ENCODE measurements around the gene RAP1A.
A peak's percentile ranks its signal among the peaks of the same experiment; 100 is the strongest.

The RAP1A gene

DNA sequence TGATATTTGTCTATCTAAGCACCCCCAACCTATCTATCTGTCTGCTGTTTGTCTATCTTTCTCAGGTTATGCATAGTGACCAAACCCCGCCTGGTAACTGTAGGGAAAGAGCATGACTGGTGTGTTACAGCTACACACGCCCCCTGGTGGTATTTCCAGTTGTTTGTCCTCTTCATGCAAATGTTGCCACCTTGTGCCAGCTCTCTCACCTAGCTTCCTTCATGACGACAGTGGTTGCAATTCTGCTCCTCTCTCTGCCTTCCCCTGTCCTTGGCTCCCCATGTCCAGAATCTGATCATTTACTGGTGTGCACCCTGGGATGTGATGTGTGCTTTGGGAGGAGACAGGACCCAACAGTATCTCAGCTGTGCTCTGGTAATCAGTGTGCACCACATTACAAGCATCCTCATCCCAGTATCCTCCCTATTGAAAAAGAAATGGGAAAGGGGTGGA lies 127.7 kb downstream of the RAP1A start:
- Histone ChIP-seq H3K4me1 (ENCODE audit: control insufficient read depth in 5 of 5, insufficient read depth in 5 of 5, low read length in 5 of 5) (peaks cover 0 to 7% (median 1%) of the 10 kb centered on the region in 5 donors), H3K9ac (ENCODE audit: low read length in 5 of 5) (no peak overlapping the region), H3K36me3 (ENCODE audit: control insufficient read depth in 5 of 5, insufficient read depth in 5 of 5, low read length in 5 of 5) (no peaks in the 10 kb centered on the region), H3K9me3 (ENCODE audit: control insufficient read depth in 5 of 5, low read length in 5 of 5) (no peaks in the 10 kb centered on the region), H3K27ac (ENCODE audit: low read depth, low read length) (no peak overlapping the region), H3K4me3 (ENCODE audit: low read depth in 1 of 5, low read length in 5 of 5) (no peak overlapping the region), H3K27me3 (ENCODE audit: control insufficient read depth in 5 of 5, insufficient read depth in 4 of 5, low read length in 5 of 5) (peaks cover 0 to 3% (median 0%) of the 10 kb centered on the region in 5 donors)

DNA sequence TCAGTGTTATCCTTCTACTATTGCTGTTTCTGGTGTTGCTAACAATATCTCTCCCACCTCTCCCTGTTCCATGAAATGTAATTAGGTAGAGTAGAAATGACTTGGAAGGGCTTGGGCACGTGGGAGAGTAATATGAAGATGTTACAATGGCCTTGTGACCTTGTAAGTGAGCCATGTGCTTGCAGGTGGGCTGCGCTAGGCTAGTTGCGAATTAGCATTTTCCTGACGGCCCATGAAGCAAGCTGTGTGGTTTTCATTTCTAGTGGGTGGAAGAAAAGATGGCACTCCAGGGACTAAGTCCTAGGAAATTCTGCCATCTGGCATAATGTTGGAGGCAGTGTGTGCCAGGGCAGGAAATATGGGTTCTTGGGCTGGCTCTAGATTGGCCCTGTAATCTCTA lies 128.4 kb downstream of the RAP1A start:
- H3K9ac ChIP-seq (ENCODE audit: low read length in 5 of 5), result no peak overlapping the region
- no peaks in the 10 kb centered on the region for H3K36me3 ChIP-seq (ENCODE audit: control insufficient read depth in 5 of 5, insufficient read depth in 5 of 5, low read length in 5 of 5)
- H3K27ac ChIP-seq (ENCODE audit: low read depth, low read length), result no peak overlapping the region
- H3K4me3 ChIP-seq (ENCODE audit: low read depth in 1 of 5, low read length in 5 of 5), result no peak overlapping the region
- no peaks in the 10 kb centered on the region for H3K9me3 ChIP-seq (ENCODE audit: control insufficient read depth in 5 of 5, low read length in 5 of 5)
- peaks cover 0 to 3% (median 0%) of the 10 kb centered on the region in 5 donors for H3K27me3 ChIP-seq (ENCODE audit: control insufficient read depth in 5 of 5, insufficient read depth in 4 of 5, low read length in 5 of 5)
- peaks cover 0 to 7% (median 1%) of the 10 kb centered on the region in 5 donors for H3K4me1 ChIP-seq (ENCODE audit: control insufficient read depth in 5 of 5, insufficient read depth in 5 of 5, low read length in 5 of 5)

DNA sequence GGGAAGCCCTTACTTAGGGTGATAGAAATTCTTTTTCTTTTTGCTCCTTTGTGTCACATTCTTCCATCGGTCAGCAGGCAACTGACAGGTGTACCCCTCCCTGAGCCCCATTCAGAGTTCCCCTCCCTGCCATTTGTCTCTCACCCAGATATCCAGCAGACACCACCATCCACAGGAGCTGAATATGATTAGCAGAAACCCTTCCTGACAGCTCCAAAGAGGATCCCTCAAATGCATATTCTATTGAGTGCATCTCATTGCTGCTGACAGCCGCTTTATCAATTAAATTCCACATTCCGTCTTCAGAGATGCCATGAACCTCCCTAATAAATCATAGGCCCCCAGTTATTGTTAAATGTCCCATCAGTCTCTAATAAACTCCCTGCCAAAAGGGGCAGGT lies 130.0 kb downstream of the RAP1A start:
- Histone ChIP-seq H3K4me3 (ENCODE audit: low read depth in 1 of 5, low read length in 5 of 5) (no peak overlapping the region), H3K27ac (ENCODE audit: low read depth, low read length) (no peak overlapping the region), H3K9me3 (ENCODE audit: control insufficient read depth in 5 of 5, low read length in 5 of 5) (no peaks in the 10 kb centered on the region), H3K36me3 (ENCODE audit: control insufficient read depth in 5 of 5, insufficient read depth in 5 of 5, low read length in 5 of 5) (no peaks in the 10 kb centered on the region), H3K9ac (ENCODE audit: low read length in 5 of 5) (no peak overlapping the region), H3K4me1 (ENCODE audit: control insufficient read depth in 5 of 5, insufficient read depth in 5 of 5, low read length in 5 of 5) (peaks cover 0 to 10% (median 2%) of the 10 kb centered on the region in 5 donors), H3K27me3 (ENCODE audit: control insufficient read depth in 5 of 5, insufficient read depth in 4 of 5, low read length in 5 of 5) (no peaks in the 10 kb centered on the region)

DNA sequence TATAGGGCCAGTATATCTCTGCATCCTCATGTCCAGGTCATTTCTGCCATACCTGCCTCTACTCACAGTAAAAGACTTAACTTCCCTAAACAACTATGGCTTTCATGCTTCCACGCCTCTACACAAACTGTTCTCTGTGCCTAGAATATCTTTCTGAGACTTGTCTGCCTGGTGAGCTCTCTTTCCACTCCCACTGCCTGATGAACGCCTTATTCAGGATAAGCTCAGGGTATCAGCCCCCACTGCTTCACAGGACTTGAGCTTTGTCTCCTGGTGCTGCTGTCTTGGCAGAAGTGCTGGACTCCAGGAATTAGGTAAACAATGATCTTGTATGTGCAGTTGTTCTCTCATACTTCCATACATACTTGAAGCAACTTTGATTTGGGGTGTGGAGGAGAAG lies 131.3 kb downstream of the RAP1A start:
- Histone ChIP-seq H3K4me1 (ENCODE audit: control insufficient read depth in 5 of 5, insufficient read depth in 5 of 5, low read length in 5 of 5) (peaks cover 0 to 17% (median 9%) of the 10 kb centered on the region in 5 donors), H3K9ac (ENCODE audit: low read length in 5 of 5) (no peak overlapping the region), H3K36me3 (ENCODE audit: control insufficient read depth in 5 of 5, insufficient read depth in 5 of 5, low read length in 5 of 5) (no peaks in the 10 kb centered on the region), H3K27me3 (ENCODE audit: control insufficient read depth in 5 of 5, insufficient read depth in 4 of 5, low read length in 5 of 5) (no peaks in the 10 kb centered on the region), H3K9me3 (ENCODE audit: control insufficient read depth in 5 of 5, low read length in 5 of 5) (no peaks in the 10 kb centered on the region), H3K27ac (ENCODE audit: low read depth, low read length) (no peak overlapping the region), H3K4me3 (ENCODE audit: low read depth in 1 of 5, low read length in 5 of 5) (no peak overlapping the region)

DNA sequence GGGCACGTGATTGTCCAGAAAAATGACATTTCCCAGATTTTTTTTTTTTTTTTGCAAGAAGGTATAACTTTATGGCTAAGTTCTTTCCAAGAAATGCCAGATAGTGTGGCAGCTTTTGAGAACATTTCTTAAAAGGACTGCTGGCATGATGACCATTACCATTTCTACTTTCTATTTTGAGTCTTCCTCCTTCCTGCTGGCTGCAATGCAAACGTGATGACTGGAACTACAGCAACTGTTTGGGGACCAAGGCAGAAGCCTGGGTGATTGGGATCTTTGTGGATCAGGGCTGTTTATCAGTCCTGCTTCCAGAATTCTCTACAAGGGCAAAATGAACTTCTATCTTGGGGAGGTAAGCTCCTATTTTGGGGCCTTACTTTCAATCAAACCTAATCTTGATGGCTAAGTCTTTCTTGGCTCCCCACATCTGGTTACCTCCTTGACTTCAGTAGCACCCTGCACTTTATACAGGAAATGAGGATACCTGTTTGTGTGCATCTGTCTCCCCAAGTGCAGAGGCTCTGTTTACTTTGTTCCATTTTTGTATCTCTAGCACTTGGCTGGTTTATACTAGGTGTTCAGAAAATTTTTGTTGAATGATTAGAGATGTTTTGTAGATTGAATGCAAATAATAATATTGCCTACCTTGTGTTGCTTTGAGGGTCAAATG lies 132.5 kb downstream of the RAP1A start:
- Histone ChIP-seq H3K4me1 (ENCODE audit: control insufficient read depth in 5 of 5, insufficient read depth in 5 of 5, low read length in 5 of 5) (peaks cover 0 to 25% (median 17%) of the 10 kb centered on the region in 5 donors), H3K9ac (ENCODE audit: low read length in 5 of 5) (no peak overlapping the region), H3K4me3 (ENCODE audit: low read depth in 1 of 5, low read length in 5 of 5) (no peak overlapping the region), H3K9me3 (ENCODE audit: control insufficient read depth in 5 of 5, low read length in 5 of 5) (no peaks in the 10 kb centered on the region), H3K27me3 (ENCODE audit: control insufficient read depth in 5 of 5, insufficient read depth in 4 of 5, low read length in 5 of 5) (no peaks in the 10 kb centered on the region), H3K27ac (ENCODE audit: low read depth, low read length) (no peak overlapping the region), H3K36me3 (ENCODE audit: control insufficient read depth in 5 of 5, insufficient read depth in 5 of 5, low read length in 5 of 5) (no peaks in the 10 kb centered on the region)

DNA sequence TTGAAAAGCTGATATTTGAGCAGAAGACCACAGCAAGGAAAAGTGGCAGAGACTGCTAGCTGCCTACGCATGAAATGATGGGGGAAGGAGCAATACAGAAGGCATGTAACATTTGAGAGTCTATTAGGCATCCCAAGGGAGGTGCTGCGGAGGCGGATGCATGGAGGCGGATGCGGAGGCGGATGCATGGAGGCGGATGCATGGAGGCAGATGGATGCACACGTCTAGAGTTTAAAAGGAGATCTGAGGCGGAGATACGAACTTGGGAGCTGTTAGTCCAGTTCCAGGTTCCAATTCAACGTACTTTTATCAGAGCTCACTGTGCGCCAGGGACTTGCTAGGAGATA lies 135.4 kb downstream of the RAP1A start:
- Histone ChIP-seq H3K27me3 (ENCODE audit: control insufficient read depth in 5 of 5, insufficient read depth in 4 of 5, low read length in 5 of 5) (no peaks in the 10 kb centered on the region), H3K36me3 (ENCODE audit: control insufficient read depth in 5 of 5, insufficient read depth in 5 of 5, low read length in 5 of 5) (peaks cover 2 to 10% (median 6%) of the 10 kb centered on the region in 5 donors), H3K27ac (ENCODE audit: low read depth, low read length) (peak overlapping the region; percentile 90), H3K4me3 (ENCODE audit: low read depth in 1 of 5, low read length in 5 of 5) (peak overlapping the region; percentile 80 to 97 (median 88)), H3K9ac (ENCODE audit: low read length in 5 of 5) (peak overlapping the region; percentile 49 to 92 (median 85)), H3K9me3 (ENCODE audit: control insufficient read depth in 5 of 5, low read length in 5 of 5) (no peaks in the 10 kb centered on the region), H3K4me1 (ENCODE audit: control insufficient read depth in 5 of 5, insufficient read depth in 5 of 5, low read length in 5 of 5) (peaks cover 0 to 26% (median 21%) of the 10 kb centered on the region in 5 donors)

DNA sequence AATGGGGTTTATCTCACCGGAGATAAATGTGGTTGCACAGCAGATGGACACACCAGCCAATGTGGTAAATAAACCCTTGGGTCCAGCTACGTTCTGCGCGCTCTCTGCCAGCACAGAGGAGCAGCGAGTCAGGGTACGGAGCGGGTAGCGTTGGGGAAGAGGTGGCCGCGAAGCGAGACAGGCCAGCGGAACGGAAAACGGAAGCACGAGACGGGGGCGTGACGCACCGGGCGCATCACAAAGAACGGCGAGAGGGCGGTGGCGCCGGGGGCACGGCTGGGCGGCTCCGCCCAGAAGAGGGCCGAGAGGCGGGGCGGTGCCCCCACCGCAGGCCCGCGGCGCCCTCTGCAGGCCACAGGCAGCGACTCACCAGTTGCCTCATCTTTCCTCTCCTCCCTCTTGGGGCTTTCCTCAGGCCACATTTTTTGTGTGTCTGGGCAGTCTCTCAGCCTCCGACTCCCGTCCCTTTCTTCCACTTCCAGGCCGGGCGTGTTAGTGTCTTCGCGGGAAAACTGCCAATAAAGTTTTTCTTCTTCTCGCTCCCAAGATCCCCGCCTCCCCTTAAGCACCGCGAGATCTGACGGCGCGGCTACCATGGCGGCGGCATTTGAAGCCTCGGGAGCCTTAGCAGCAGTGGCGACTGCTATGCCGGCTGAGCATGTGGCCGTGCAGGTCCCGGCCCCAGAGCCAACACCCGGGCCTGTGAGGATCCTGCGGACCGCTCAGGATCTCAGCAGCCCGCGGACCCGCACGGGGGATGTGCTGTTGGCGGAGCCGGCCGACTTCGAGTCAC lies 135.9 kb downstream of the RAP1A start, which contains the start of gene DDX20:
Gene DDX20 (plus strand): TSS at position 571 of the 793 bp plus-strand sequence. CDS start 24 bp downstream, at position 595.
- Histone ChIP-seq H3K36me3 (ENCODE audit: control insufficient read depth in 5 of 5, insufficient read depth in 5 of 5, low read length in 5 of 5) (peaks cover 5 to 16% (median 12%) of the 10 kb centered on the region in 5 donors), H3K27me3 (ENCODE audit: control insufficient read depth in 5 of 5, insufficient read depth in 4 of 5, low read length in 5 of 5) (no peaks in the 10 kb centered on the region), H3K4me1 (ENCODE audit: control insufficient read depth in 5 of 5, insufficient read depth in 5 of 5, low read length in 5 of 5) (peaks cover 0 to 26% (median 21%) of the 10 kb centered on the region in 5 donors), H3K9me3 (ENCODE audit: control insufficient read depth in 5 of 5, low read length in 5 of 5) (no peaks in the 10 kb centered on the region), H3K4me3 (ENCODE audit: low read depth in 1 of 5, low read length in 5 of 5) (peak within 1 kb of the TSS; percentile 80 to 97 (median 88)), H3K9ac (ENCODE audit: low read length in 5 of 5) (peak within 1 kb of the TSS; percentile 85 to 93 (median 90)), H3K27ac (ENCODE audit: low read depth, low read length) (peak within 1 kb of the TSS; percentile 90)

DNA sequence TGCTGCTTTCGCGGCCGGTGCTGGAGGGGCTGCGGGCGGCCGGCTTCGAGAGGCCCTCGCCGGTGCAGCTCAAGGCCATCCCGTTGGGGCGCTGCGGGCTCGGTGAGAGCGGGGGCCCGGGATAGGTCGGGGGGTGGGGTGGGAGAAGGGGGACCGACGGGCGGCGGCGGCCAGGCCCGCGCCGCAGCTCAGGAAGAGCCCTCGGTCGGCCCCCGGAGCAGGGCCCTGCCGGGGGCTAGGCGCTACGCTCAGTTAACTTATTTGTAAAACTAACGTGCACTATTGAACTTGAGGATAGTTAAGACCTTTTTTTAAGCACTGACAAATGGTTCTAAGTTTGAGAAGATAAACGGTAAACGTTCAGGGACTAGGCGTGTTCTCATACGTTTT lies 136.5 kb downstream of the RAP1A start:
- peak overlapping the region; percentile 70 to 89 (median 86) for H3K4me3 ChIP-seq (ENCODE audit: low read depth in 1 of 5, low read length in 5 of 5)

DNA sequence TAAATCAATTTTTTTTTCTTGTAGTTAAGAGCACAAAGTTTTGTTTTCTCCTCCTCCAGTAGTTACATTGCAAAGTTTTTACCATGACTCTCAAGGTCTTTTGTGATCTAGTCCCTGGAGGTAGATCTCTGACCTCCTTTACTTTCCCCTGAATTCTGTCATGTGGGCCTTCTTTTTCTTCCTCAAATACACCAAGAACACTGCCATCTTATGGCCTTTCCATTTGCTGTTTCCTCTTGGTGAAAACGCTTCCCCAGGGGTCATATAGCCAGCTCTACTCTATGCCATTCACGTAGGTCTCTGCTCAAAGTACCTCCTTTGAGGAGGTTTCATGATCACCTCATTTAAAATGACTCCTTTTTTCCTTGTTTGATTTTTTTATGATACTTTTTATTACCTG lies 138.8 kb downstream of the RAP1A start:
- Histone ChIP-seq H3K4me1 (ENCODE audit: control insufficient read depth in 5 of 5, insufficient read depth in 5 of 5, low read length in 5 of 5) (peaks cover 0 to 22% (median 21%) of the 10 kb centered on the region in 5 donors), H3K4me3 (ENCODE audit: low read depth in 1 of 5, low read length in 5 of 5) (no peak overlapping the region), H3K27ac (ENCODE audit: low read depth, low read length) (no peak overlapping the region), H3K9me3 (ENCODE audit: control insufficient read depth in 5 of 5, low read length in 5 of 5) (no peaks in the 10 kb centered on the region), H3K27me3 (ENCODE audit: control insufficient read depth in 5 of 5, insufficient read depth in 4 of 5, low read length in 5 of 5) (no peaks in the 10 kb centered on the region), H3K36me3 (ENCODE audit: control insufficient read depth in 5 of 5, insufficient read depth in 5 of 5, low read length in 5 of 5) (peaks cover 28 to 38% (median 37%) of the 10 kb centered on the region in 5 donors), H3K9ac (ENCODE audit: low read length in 5 of 5) (peak overlapping the region in 1 of 5 donors; percentile 28)

More for the DNA sequence above, 136.5 kb downstream of the RAP1A start:
- Histone ChIP-seq H3K9ac (ENCODE audit: low read length in 5 of 5) (peak overlapping the region; percentile 85 to 93 (median 90)), H3K4me1 (ENCODE audit: control insufficient read depth in 5 of 5, insufficient read depth in 5 of 5, low read length in 5 of 5) (peaks cover 0 to 26% (median 21%) of the 10 kb centered on the region in 5 donors), H3K27ac (ENCODE audit: low read depth, low read length) (peak overlapping the region; percentile 90), H3K36me3 (ENCODE audit: control insufficient read depth in 5 of 5, insufficient read depth in 5 of 5, low read length in 5 of 5) (peaks cover 11 to 21% (median 18%) of the 10 kb centered on the region in 5 donors), H3K9me3 (ENCODE audit: control insufficient read depth in 5 of 5, low read length in 5 of 5) (no peaks in the 10 kb centered on the region), H3K27me3 (ENCODE audit: control insufficient read depth in 5 of 5, insufficient read depth in 4 of 5, low read length in 5 of 5) (no peaks in the 10 kb centered on the region)

DNA sequence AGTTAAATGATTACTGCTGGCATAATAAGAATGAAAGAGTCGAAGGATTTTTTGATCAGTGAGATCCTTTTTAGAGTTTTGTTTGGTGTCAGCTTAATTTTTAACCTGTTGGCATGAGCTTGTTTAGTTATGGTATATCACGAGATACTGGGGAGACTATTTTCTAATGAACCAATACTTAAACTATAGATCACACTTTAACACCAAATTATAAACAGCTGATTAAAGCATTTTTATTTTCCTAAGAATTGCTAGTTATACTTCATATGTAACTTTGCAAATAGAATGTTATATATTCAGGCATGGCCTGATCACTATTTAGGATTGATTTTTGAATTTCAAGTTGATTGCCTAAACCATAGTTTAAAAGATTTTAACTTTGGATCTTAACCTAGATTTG lies 142.1 kb downstream of the RAP1A start:
- Histone ChIP-seq H3K4me3 (ENCODE audit: low read depth in 1 of 5, low read length in 5 of 5) (no peak overlapping the region), H3K9me3 (ENCODE audit: control insufficient read depth in 5 of 5, low read length in 5 of 5) (no peaks in the 10 kb centered on the region), H3K27ac (ENCODE audit: low read depth, low read length) (no peak overlapping the region), H3K36me3 (ENCODE audit: control insufficient read depth in 5 of 5, insufficient read depth in 5 of 5, low read length in 5 of 5) (peaks cover 51 to 66% (median 60%) of the 10 kb centered on the region in 5 donors), H3K27me3 (ENCODE audit: control insufficient read depth in 5 of 5, insufficient read depth in 4 of 5, low read length in 5 of 5) (no peaks in the 10 kb centered on the region), H3K9ac (ENCODE audit: low read length in 5 of 5) (peak overlapping the region in 1 of 5 donors; percentile 47), H3K4me1 (ENCODE audit: control insufficient read depth in 5 of 5, insufficient read depth in 5 of 5, low read length in 5 of 5) (peaks cover 0 to 9% (median 5%) of the 10 kb centered on the region in 5 donors)

All from subcutaneous abdominal adipose tissue (tissue), 5 donors.